Activated CD8-positive, alpha-beta memory T cell treated with anti-CD3 and anti-CD28 coated beads for 36 hours (primary cell): ENCODE data around the gene XXYLT1. TPM values are rescaled to one million over a fixed set of nuclear protein-coding genes. Genes with fewer than 3 reads are reported as not detected.

ENCODE experiments used
- CTCF ChIA-PET: fragments of 350-600 bp; sonication (Branson Sonifier 250); formaldehyde crosslinking; loops from one replicate; lab custom pipeline; 2021; ENCODE audit warnings: antibody characterized with exemption; lab: Charles Lee
- POLR2A ChIA-PET: fragments of 350-600 bp; sonication (Branson Sonifier 250); formaldehyde crosslinking; loops from one replicate; lab custom pipeline; 2021; ENCODE audit warnings: antibody characterized with exemption; lab: Charles Lee
- total RNA-seq, 2 experiments: library from RNA; stranded (reverse); gene quantifications; one replicate each; pipeline ENCODE4 v1.2.3, GENCODE V29; 2021

The XXYLT1 gene
- total RNA-seq, 2 experiments from 2014 or later, result 9.1 to 9.3 TPM

DNA sequence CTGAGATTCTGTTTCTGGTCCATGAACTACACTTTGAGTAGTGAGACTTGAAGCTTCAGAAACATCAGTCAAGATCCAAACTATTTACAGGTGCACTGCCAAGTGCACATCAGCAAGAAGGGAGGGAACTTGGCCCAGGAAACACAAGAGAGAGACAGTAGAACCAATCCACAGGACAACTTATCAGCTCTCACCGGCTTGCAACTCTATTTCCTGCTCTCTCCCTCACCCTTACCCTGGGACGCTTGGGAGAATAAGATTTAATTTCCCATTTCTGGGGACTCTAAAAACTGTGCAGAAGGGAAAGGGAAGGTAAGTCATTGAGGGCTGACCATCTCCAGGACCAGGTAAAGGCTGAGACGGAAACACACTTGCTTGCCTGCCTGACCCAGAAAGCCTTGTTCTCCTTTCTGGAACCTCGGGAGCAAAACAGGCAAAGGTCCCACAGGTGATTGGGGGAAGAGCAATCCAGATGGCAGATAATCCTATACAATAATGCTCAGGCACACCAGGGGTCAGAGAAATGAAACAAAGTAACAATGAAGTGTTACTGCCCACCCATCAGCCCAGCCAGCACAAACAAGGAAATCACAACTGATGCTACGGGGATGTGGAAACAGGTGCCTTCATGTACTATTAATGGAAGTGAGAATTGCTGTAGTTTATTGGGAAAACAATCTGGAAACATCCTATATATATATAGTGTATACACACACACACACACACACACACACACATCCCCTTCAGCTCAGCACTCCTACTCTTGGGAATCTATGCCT is 154.4 kb downstream of the XXYLT1 start:
- POLR2A ChIA-PET, result no interaction called here

DNA sequence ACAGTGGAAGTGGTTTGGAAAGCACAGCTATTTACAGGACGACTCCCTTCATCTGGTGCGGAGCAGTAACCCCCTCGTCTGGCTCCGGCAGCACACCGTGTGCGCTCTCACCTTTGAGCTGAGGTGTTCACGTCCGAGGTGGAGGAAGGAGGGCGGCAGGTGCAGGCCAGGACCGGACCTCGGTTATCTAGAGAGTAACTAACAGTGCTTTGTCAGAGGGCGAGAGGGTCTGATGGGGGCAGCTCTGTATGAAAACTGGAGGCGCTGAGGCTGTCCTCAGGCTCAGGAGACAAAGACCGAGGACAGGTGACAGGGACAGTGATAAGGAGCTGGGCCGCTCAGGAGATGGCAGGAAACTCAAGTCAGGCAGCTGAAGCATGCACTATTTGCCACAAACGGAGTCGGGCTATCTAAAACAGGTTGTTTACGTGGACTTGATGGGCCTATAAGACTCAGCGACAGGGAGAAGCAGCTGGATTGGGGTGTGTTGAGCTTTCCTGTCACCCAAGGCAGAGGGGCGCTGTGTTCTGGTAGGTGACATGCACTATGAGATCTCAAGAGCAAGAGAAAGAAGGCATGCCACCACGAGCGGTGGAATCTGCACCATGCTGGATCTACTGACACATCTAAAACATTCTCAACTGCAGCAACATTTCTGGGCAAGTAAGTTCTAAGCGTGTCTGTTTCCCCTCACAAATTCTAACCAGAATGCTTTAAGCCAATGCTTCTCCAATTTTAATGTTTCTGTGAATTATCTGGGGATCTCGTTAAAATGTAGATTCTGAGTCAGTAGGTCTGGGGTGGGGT is 155.2 kb downstream of the XXYLT1 start:
- ChIA-PET CTCF (interaction anchor here (1.1 kb wide), 1 partner anchor 9 kb away, joined by 3 read pairs; no protein-coding TSS in a partner anchor), POLR2A (no interaction called here)

More for the DNA sequence above, 154.4 kb downstream of the XXYLT1 start:
- CTCF ChIA-PET, result interaction anchor here (1.1 kb wide), 1 partner anchor 10 kb away, joined by 3 read pairs; no protein-coding TSS in a partner anchor

DNA sequence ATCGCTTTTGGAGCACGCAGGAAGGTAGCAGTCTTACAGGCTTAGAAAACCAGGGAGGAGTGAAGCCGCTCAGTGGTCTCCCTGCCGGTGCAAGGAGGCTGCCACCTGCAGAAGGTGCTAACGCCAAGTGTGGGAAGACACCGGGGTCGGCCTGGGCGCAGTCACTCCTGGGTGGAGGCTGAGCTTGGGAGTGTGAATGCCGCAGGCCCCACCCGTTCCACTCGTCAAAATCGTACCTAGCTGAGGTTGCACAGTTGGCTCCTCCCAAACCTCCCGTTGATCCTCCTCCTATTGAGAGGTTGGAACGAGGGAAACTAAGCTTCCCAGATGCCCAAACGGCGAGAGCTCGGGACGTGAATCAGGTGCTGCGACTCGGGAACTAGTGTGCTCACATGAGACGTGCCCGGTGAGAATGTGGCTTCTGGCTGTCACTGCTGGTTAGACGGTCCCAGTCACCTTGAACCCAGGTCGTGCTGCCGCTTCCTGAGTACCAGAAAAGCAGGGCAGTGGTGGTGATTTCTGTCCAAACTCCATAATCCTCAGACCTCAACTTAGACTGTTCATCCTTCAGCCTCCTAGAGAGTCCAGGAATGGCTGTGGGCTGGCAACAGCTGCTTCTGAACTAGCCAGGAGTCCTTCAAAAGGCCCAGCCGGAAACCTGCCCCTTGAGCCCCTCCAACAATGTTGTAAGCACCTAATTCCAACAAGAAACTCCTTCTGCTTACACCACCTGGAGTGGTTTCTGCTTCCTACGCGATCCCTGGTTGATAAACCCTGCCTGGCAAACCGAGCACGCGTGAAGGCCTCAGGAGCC is 156.0 kb downstream of the XXYLT1 start:
- ChIA-PET CTCF (interaction anchor here (1.1 kb wide), 1 partner anchor 8 kb away, joined by 3 read pairs; no protein-coding TSS in a partner anchor), POLR2A (no interaction called here)

DNA sequence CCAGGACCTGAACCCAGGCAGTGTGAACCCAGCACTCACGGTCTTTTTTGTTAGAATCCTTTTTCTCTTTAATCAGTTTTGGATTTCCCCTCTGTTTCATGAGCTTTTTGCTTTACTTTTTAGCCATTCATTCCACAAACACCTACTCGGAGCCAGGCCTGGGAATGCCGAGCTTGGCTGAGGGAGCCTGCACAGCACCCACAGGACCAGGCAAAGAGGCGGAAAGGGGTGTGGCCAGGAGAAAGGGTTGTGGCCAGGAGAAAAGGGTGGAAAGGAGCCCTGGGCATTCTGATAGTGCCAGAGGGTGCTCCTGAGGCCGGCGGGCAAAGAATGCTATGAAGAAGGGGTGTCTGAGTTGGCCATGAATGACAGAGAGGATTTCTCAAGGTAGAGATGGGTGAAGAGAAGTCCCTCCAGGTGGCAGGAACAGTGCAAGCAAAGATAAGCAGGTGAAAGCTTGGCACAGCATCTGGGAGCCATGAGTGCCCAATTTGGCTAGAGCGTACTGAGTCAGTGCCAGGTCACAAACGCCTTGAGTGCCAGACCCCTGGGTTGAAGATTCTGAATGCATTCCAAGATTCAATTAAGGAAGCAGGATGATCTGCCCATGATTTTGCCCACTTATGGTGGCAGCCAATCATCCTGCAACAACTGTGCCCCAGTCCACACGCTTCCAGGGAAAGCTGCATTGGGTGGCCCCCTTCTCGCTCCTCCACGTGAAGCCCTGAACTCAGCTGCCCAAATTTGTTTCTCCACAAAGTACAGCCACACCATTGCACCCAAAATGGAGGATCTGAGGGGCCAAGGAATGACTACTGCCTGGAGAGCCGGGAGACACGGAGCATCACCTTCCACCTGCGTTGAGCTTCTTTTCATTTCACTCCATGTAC is 157.2 kb downstream of the XXYLT1 start:
- CTCF ChIA-PET, result no interaction called here
- POLR2A ChIA-PET, result no interaction called here

DNA sequence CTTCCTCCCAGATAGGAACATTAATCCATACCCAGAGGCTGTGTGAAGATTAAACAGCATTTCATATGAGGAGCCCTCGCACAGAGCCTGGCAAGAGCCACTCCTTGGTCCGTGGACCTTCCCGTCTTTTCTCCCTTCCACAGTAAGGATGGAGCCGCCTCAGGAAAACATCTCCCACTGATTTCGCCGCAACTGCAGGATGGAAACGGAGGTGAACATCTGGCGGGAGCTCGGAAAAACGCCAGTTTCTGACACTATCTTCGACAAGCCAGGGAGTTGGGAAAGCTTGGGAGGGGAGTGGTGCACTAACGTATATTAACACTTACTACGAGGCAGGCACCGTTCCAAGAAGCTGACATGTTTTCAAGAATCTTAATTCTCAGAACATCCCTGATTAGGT is 157.9 kb downstream of the XXYLT1 start:
- POLR2A ChIA-PET, result no interaction called here
- CTCF ChIA-PET, result no interaction called here

DNA sequence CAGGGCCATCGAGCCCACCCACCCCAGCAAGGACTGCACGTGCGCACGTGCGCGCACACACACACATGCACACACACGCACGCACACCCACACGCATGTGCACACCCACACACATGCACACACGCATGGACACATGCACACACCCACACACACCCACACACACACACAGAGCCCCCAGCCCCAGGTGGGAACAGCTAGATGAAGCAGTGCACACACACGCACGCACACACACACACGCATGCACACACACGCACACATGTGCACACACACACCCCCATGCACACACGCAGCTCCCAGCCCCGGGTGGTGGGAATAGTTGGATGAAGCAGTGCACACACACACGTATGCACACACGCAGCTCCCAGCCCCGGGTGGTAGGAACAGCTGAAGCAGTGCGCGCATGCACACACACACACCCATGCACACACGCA is 158.6 kb downstream of the XXYLT1 start:
- POLR2A ChIA-PET, result no interaction called here
- CTCF ChIA-PET, result interaction anchor here (0.6 kb wide), 1 partner anchor 403 kb away, joined by 3 read pairs; no protein-coding TSS in a partner anchor

DNA sequence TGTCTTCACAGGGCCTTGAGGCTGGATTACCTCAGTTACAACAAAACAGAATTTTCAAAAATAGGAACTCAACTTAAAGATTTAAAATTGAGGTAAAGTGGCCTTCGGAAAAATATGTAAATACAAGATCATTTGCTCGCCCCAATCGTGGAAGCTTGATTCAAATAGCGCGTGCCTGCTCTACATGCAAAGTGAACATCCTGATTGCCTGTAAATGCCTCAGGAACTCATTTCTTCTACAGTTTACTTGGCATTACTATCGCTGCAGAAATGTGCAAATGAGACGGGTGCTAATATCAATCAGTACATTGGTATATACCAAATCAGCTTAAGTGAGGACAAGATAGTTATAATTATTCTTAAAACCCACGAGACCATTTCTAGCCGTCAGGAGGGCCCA is 159.2 kb downstream of the XXYLT1 start:
- ChIA-PET CTCF (interaction anchor here (0.6 kb wide), 1 partner anchor 402 kb away, joined by 3 read pairs; no protein-coding TSS in a partner anchor), POLR2A (no interaction called here)

DNA sequence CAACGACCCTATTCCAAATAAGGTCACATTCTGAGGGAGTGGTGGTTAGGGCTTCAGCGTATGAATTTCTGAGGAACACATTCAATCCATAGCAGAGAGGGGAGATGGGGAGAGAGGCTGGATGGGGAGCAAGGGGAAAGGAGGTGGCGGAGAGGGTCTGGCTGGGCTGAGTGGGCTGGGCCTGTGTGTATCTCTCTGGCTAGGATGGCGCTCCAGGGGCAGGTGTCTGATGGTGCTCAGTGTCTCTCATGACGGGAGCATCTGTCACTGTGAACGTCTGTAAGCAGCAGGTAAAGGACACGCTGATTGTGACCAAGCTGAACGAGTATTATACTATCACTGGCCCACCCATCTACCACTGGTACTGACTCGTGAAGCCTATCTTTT is 159.6 kb downstream of the XXYLT1 start:
- ChIA-PET POLR2A (no interaction called here), CTCF (interaction anchor here (0.6 kb wide), 1 partner anchor 81 kb away, joined by 3 read pairs; no protein-coding TSS in a partner anchor)

DNA sequence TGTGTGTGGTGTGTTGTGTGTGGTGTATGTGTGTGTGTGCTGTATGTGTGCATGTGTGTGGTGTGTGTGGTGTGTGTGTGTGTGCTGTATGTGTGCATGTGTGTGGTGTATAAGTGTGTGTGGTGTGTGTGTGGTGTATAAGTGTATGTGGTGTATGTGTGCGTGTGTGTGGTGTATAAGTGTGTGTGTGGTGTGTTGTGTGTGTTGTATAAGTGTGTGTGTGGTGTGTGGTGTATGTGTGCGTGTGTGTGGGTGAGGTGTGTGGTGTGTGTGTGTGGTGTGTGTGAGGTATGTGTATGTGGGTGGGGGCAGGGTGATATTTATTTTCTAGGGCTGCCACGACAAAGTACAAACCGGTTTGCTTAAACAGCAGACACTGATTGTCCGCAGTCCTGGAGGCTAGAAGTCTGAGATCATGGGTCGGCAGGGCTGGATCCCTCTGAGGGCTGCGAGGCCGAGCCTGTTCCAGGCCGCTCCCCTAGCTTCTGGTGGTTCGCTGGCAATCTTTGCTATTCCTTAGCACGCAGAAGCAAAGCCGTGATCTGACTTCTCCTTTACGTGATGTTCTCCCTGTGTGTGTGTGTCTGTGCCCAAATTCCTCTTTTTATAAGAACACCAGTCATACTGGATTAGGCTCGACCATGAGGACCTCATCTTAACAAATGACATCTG is 160.2 kb downstream of the XXYLT1 start:
- ChIA-PET CTCF (interaction anchor here (0.6 kb wide), 1 partner anchor 82 kb away, joined by 3 read pairs; no protein-coding TSS in a partner anchor), POLR2A (no interaction called here)

DNA sequence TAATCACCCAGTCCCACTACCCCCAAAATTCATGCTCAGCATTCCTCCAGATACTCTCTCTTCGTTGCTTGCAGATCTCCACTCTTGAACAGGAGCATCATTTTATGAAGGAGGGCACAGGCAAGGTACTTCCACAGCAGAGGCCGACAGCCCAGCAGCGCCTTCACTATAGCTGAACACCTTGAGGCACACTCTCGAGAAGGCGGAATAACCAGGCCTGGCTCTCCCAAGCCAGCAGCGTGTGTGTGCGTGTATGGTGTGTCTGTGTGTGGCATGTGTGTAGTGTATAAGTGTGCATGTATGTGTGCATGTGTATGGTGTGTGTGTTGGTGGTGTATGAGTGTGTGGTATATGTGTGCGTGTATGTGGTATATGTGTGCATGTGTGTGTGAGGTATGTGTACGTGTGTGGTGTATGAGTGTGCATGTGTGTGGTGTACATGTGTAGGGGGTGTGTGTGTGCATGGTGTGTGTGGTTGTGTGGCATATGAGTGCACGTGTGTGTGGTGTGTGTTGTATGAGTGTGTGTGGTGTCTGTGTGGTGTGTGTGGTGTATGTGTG is 161.8 kb downstream of the XXYLT1 start:
- CTCF ChIA-PET, result no interaction called here
- POLR2A ChIA-PET, result no interaction called here

DNA sequence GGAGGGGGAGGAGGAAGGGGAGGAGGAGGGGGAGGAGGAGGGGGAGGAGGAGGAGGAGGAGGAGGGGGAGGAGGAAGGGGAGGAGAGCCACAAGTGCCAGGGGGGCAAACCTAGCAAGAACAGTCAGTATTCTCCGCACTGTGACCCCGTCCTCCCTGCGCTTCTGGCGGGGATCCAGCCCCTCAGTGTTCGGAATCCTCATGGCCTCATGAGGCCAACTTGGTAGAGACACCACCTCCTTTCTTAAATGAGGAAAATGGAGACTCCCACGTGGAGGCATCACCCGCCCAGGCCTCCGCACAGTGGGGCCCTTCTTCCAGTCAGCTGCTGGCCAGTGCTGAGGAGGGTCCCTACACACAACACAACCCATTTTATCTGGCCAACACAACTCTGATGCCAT is 163.4 kb downstream of the XXYLT1 start:
- ChIA-PET POLR2A (interaction anchor here (1.1 kb wide), 1 partner anchor 425 kb away, joined by 4 read pairs; no protein-coding TSS in a partner anchor), CTCF (interaction anchor here (1.1 to 2.1 kb wide), 3 partner anchors 163 to 528 kb away, joined by 4 to 15 read pairs (median 5); no protein-coding TSS in a partner anchor)

DNA sequence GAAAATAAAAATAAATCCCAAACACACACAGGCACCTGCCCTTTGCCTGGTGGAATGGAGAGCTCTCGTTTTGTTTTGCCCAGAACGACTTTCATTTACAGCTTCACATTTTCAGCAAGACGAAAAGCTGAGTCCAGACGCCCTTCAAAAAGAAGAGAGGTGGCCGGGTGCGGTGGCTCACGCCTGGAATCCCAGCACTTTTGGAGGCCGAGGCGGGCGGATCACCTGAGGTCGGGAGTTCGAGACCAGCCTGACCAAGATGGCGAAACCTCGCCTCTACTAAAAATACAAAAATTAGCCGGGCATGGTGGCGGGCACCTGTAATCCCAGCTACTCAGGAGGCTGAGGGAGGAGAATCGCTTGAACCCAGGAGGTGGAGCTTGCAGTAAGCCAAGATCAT is 163.9 kb downstream of the XXYLT1 start:
- POLR2A ChIA-PET, result interaction anchor here (1.1 kb wide), 1 partner anchor 425 kb away, joined by 4 read pairs; no protein-coding TSS in a partner anchor
- CTCF ChIA-PET, result interaction anchor here (0.6 to 2.1 kb wide), 17 partner anchors 9 to 528 kb away, joined by 3 to 15 read pairs (median 4); partner anchors contain the start of genes FAM43A and LSG1

DNA sequence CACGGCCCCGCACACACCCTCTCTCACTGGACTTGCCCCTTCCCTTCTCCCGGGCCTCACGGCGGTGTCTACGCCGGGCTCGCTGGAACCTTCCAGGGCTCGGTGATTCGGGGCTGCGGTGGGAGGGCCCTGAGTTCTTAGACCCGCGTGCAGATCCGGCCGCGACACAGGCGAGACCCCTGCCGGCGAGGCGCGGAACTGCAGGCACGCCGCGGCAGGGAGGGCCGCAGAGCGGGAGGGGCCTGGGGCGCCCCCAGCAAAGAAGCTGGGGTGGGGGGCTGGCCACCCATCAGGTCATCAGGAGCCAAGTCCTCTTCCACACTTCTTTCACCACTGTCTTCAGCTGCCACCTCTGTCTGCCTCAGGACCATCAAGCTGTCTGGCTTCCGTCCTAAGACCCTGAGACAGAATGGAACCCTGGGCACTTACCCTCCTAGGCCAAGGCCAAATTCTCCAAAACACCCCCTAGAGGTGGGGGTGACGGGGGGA is 164.5 kb downstream of the XXYLT1 start:
- ChIA-PET POLR2A (interaction anchor here (1.1 kb wide), 1 partner anchor 424 kb away, joined by 4 read pairs; no protein-coding TSS in a partner anchor), CTCF (interaction anchor here (0.6 to 2.1 kb wide), 16 partner anchors 9 to 436 kb away, joined by 3 to 15 read pairs (median 4); partner anchors contain the start of genes FAM43A and LSG1)

DNA sequence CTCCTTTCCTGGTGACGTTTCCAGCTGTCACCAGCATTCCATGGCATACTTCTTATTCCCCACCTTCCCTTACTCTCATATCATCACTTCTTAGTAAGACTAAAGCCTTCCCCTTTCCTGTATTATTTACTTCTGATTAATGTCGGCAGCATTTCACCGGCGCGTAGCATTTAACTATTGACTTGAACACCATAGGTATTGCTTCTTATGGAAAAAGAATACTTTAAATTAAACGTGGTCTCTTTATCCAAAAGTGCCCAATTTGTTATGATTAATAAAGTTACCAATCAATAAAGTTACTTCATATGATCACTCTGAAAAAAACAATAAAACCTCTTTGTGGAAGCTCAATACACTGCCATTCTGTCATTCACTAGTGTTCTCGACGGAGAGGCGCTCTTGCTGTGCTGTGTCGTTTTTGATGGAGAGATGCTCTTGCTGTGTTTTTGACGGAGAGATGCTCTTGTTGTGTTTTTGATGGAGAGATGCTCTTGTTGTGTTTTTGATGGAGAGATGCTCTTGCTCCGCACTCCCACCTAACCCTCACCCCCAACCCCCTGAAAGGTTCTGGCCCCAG is 165.0 kb downstream of the XXYLT1 start:
- POLR2A ChIA-PET, result no interaction called here
- CTCF ChIA-PET, result interaction anchor here (0.8 to 2.1 kb wide), 5 partner anchors 15 to 436 kb away, joined by 3 to 15 read pairs (median 6); no protein-coding TSS in a partner anchor

DNA sequence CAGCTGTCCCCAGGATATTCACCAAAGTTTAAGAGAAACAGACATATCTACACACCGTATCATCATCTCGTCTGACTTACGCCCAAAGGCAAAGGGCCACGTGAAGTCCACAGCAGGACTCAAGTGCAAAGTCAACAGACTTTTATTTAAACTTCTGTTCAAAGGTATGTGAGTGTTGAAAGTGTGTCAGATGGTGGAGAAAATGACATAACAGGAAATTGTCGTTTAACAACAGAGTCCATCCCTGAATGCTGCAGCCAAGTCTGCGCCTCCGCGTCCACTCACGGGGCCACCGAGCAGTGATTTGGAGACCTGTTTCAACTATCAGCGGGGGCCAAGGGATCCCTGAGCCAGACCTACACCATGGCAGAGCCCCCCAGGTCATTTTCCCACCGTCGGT is 165.6 kb downstream of the XXYLT1 start:
- ChIA-PET POLR2A (no interaction called here), CTCF (interaction anchor here (1.2 kb wide), 1 partner anchor 423 kb away, joined by 4 read pairs; no protein-coding TSS in a partner anchor)

DNA sequence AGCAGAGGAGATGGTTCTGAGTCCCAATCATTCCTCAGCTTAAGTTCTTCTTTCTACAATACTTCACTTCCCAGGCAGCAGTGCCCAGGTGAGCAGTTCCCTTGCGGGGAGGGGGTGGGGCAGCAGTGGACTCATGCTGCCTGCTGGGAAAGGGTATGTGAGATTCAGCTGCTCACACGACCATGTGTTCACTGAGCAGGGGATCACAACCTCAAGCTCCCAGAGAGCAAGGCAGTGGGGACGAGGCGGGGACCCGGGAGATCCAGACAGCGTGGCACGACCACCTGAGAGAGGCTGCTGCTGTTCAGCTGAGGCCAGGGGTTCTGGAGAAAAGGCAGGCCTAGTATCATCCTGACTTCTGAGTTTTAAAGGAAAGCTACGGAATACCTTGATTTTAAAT is 166.6 kb downstream of the XXYLT1 start:
- ChIA-PET POLR2A (no interaction called here), CTCF (interaction anchor here (1.2 kb wide), 1 partner anchor 422 kb away, joined by 4 read pairs; no protein-coding TSS in a partner anchor)
